Ovary (tissue), 9 donors: ENCODE results near the gene CXorf49. TPM values are rescaled to one million over a fixed set of nuclear protein-coding genes. Genes with fewer than 3 reads are reported as not detected.

Source experiments
- DNase-seq, 5 donors: peaks; one replicate each; pipeline ENCODE4 v3.0.0-alpha.2; 2019 to 2020
- H3K27ac ChIP-seq, 2 donors: fragments of 200-600 bp; one replicate each; pipeline versions ENCODE4 v1.5.1 to v1.8.0; 2019 to 2022
- H3K27me3 ChIP-seq: fragments of 200-600 bp; one replicate; pipeline ENCODE4 v1.8.0; 2022
- H3K36me3 ChIP-seq: fragments of 200-600 bp; sonication (generic); one replicate; pipeline ENCODE4 v1.5.1; 2019
- H3K4me1 ChIP-seq: one replicate; pipeline ENCODE4 v1.8.1; 2013; ENCODE audit warnings: mild to moderate bottlenecking, moderate library complexity; ENCODE audit not compliant: insufficient read depth
- H3K4me3 ChIP-seq: fragments of 200-600 bp; sonication (generic); one replicate; pipeline ENCODE4 v1.5.1; 2017
- H3K9me3 ChIP-seq, 2 donors: fragments of 200-600 bp in 1 of 2; sonication (generic) in 1 of 2; one replicate each; pipeline versions ENCODE4 v1.5.1 to v1.8.1; 2013 to 2019; ENCODE audit warnings: mild to moderate bottlenecking in 1 of 2, moderate library complexity in 1 of 2
- EP300 ChIP-seq: sonication (generic); formaldehyde crosslinking; IDR thresholded peaks from one replicate; pipeline ENCODE4 v1.6.1; 2017; ENCODE audit warnings: antibody characterized with exemption
- POLR2A ChIP-seq: fragments of 450-650 bp; IDR thresholded peaks from one replicate; pipeline ENCODE4 v1.6.1; 2017; ENCODE audit warnings: antibody characterized with exemption, mild to moderate bottlenecking, moderate library complexity
- WGBS, 3 donors: extraction: QIAGEN DNeasy Blood & Tissue Kit in 1 of 3; methylation state at CpG; one replicate each; pipeline versions ENCODE4 v1.1.5 to v1.1.7; 2013 to 2017; 5-methylcytosine and 5-hydroxymethylcytosine counted together
- intact Hi-C, 4 donors: fragments of 100-400 bp; cut with DNase I; formaldehyde crosslinking; loops; one replicate each; pipeline versions ENCODE4 v1.11.0 to v1.15.1; 2022 to 2023
- polyA plus RNA-seq, 2 donors: library from polyadenylated mRNA; stranded (reverse); fragments of 200-250 nt in 1 of 2; fragments of 350-450 nt in 1 of 2; fragmentation: Illumina TruSeq in 1 of 2; extraction: RNeasy Lipid Tissue Mini Kit (QIAGEN cat#74804) in 1 of 2; gene quantifications; one replicate each; pipeline ENCODE4 v1.2.3, GENCODE V29; 2013 to 2014
- total RNA-seq, 7 donors: library from RNA; depleted of rRNA in 2 of 7; stranded (reverse); fragments of >200 nt in 2 of 7; fragmentation: NEBNext Ultra II Directional in 3 of 7; extraction: Animal tissue kit (Norgen Biotek cat#: 25700) in 3 of 7; gene quantifications; one replicate each; pipeline versions ENCODE4 v1.1.0 to v1.2.4, GENCODE V29; 2016 to 2023
- TF ChIP-seq, protein P1 (sequence below), 3 donors: fragments of 450-650 bp in 2 of 3; fragments of 200-600 bp in 1 of 3; IDR thresholded peaks; one replicate each; pipeline versions ENCODE4 v1.5.1 to v1.8.0; 2016 to 2022; ENCODE audit warnings: antibody characterized with exemption in 3 of 3, mild to moderate bottlenecking in 1 of 3
- donor health status: DM: no; HTN: no; CAD: no; lungs with moderate emphysema.
- donor health status: DM: no; HTN: no; CAD: no.
- donor health status: Bipolar disorder and iron deficiency.
- donor health status: DM: yes; HTN: yes; CAD: no.
- donor health status: DM: no; HTN: no; CAD: no.
- donor health status: DM: yes; HTN: yes; CAD: no.

Gene CXorf49
- total and polyA plus RNA-seq, 9 donors: not detected

DNA sequence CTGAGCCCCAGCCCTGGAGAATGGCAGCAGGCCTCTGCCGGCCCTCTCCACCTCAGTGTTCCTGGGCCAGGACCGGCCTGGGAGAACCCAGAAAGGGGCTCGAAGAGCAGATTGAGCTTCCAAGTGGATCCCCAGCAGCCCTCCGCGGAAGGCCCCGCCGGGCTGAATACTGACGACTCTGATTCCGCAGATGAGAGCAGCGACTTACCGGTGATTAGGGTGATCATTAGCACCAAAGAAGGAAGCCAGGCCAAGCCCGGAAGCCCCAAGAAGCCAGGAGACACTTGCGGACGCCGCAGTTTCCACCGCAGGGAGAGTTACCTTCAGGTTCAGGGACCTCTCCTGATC is 49.9 kb downstream of the CXorf49 start:
- Histone ChIP-seq H3K9me3 (no peaks in the 10 kb centered on the region), H3K4me3 (no peak overlapping the region), H3K4me1 (no peaks in the 10 kb centered on the region), H3K36me3 (no peaks in the 10 kb centered on the region), H3K27ac (no peak overlapping the region), H3K27me3 (no peaks in the 10 kb centered on the region)
- intact Hi-C loops: no loop called here
- DNase-seq: no peak
- WGBS, 3 donors: 91 to 95% (median 93%) methylated on average over 16 of the region's 16 CpGs
- TF ChIP-seq EP300: no peak
- no peak for TF ChIP-seq POLR2A
- TF ChIP-seq, protein P1, sequence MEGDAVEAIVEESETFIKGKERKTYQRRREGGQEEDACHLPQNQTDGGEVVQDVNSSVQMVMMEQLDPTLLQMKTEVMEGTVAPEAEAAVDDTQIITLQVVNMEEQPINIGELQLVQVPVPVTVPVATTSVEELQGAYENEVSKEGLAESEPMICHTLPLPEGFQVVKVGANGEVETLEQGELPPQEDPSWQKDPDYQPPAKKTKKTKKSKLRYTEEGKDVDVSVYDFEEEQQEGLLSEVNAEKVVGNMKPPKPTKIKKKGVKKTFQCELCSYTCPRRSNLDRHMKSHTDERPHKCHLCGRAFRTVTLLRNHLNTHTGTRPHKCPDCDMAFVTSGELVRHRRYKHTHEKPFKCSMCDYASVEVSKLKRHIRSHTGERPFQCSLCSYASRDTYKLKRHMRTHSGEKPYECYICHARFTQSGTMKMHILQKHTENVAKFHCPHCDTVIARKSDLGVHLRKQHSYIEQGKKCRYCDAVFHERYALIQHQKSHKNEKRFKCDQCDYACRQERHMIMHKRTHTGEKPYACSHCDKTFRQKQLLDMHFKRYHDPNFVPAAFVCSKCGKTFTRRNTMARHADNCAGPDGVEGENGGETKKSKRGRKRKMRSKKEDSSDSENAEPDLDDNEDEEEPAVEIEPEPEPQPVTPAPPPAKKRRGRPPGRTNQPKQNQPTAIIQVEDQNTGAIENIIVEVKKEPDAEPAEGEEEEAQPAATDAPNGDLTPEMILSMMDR (IDR thresholded peaks at IDR 0.05): no peak

DNA sequence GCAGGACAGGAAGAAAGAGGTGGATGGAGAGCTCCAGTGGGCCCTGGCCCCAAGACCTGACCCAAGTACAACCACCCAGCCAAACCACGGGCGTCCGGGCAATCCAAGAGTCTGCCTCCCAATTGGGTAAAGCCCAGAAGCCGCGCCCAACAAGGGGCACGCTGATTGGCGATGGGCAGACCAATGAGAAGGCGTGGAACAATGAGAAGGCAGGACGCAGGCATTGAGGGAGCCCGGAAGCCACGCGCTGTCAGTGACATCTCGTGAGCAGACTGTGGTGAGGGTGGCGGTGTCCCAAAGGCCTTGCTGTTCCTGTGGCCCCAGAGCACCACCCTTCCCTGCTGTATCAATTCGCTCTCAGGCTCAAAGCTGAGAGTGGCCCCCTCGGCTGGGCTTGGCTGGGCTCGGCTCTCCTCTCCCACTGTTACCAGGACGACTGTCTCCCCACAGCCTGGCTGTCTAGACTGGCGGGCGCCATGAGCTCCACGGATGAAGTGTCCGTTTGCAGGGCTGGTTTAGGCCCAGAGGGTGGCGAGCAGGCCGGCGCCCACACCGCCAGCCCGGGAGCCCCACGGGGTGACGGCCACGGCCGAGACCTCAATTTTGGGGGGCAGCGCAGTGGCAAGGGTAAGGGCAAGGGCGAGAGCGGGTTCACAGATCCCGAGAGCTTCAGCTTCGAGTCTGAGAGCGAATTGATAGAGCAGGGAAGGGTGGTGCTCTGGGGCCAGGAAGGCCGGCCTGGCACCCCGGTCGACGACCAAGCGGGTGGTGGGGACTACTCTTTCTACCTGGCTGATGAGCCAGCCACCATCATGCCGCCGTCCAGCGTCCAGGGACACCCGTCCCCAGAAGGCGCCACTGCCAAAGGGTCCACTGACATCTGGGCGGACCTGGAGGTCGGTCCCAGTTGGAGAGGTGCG is 50.5 kb downstream of the CXorf49 start, which contains the start of gene LOC101059915:
LOC101059915 (plus strand) TSS at position 219 of the 920 bp plus-strand sequence.
- 92 to 95% (median 92%) methylated on average over 50 of the region's 50 CpGs for WGBS, 3 donors
- no peak within 1 kb of the TSS for H3K27ac ChIP-seq
- intact Hi-C loops: no loop called here
- no peak for DNase-seq
- no peak within 1 kb of the TSS for H3K4me3 ChIP-seq
- no peaks in the 10 kb centered on the region for H3K4me1 ChIP-seq
- H3K27me3 ChIP-seq: no peaks in the 10 kb centered on the region
- H3K36me3 ChIP-seq: no peaks in the 10 kb centered on the region
- no peaks in the 10 kb centered on the region for H3K9me3 ChIP-seq
- TF ChIP-seq EP300 (no peak), POLR2A (no peak)
- TF ChIP-seq, protein P1 (IDR thresholded peaks at IDR 0.05): no peak

DNA sequence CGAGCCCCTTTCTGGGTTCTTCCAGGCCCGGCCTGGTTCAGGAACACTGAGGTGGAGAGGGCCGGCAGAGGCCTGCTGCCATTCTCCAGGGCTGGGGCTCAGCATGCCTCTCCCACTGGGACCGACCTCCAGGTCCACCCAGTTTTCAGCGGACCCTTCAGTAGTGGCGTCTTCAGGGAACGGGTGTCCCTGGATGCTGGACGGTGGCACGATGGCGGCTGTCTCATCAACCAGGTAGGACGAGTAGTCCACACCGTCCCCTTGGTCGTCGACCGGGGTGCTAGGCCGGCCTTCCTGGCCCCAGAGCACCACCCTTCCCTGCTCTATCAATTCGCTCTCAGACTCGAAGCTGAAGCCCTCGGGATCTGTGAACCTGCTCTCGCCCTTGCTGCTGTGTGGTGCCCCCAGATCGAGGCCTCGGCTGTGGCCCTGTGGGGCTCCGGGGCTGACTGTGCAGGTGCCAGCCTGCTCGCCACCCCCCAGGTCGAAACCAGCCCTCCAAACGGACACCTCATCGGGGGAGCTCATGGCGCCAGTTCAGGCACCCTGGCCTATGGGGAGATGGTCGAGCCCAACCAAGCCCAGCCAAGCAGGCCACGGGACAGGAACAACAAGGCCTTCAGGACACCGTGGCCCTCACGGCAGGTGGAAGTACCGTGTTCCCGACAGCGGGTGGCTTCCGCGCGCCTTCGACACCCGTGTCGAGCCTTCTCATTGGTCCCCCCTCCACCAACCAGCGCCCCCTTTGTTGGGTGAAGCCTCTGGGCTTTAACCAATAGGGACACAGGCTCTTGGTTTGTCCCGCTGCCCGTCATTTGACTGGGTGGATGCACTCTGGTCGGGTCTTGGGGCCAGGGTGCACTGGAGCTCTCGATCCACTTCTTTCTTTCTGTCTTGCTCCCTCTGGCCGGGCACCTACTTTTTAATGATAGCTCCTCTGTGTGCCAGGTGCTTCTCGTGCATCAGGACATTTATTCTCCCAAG is 51.6 kb downstream of the CXorf49 start:
- 90 to 93% (median 91%) methylated on average over 45 to 48 of the region's 48 CpGs for WGBS, 3 donors
- Histone ChIP-seq H3K27me3 (no peaks in the 10 kb centered on the region), H3K4me1 (no peaks in the 10 kb centered on the region), H3K36me3 (no peaks in the 10 kb centered on the region), H3K9me3 (no peaks in the 10 kb centered on the region), H3K27ac (no peak overlapping the region), H3K4me3 (no peak overlapping the region)
- no peak for DNase-seq
- intact Hi-C loops: no loop called here
- TF ChIP-seq EP300: no peak
- no peak for TF ChIP-seq POLR2A
- TF ChIP-seq, protein P1 (IDR thresholded peaks at IDR 0.05): no peak

DNA sequence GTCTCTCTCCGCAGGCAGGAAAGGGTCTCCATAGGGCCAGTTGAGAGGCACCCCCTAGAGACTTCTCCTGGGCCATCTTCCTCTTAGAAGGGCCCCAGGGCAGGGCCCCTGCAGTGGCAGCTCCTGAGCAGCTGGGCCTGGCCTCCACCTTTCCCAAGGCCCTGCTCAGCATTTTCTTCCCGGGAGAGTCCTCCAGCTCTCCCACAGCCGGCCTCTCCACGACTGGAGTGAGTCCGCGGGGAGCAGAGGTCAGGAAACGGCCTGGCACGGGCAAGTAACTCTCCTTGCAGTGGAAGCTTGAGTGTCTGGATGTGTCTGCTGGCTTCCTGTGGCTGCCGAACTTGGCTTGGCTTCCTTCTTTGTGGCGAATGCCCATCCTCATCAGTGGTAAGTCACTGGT is 52.3 kb downstream of the CXorf49 start:
- 77 to 81% (median 78%) methylated on average over 10 of the region's 10 CpGs for WGBS, 3 donors
- Histone ChIP-seq H3K4me3 (no peak overlapping the region), H3K9me3 (no peaks in the 10 kb centered on the region), H3K27ac (no peak overlapping the region), H3K4me1 (no peaks in the 10 kb centered on the region), H3K36me3 (no peaks in the 10 kb centered on the region), H3K27me3 (no peaks in the 10 kb centered on the region)
- no peak for DNase-seq
- TF ChIP-seq EP300 (no peak), POLR2A (no peak)
- TF ChIP-seq, protein P1 (IDR thresholded peaks at IDR 0.05): no peak
- intact Hi-C loops: no loop called here
